ENCODE data around the gene B4GALT2.

The B4GALT2 gene

GRCh38 chr1:43956234-43956633 lies 22.8 kb upstream of the B4GALT2 start:
- Histone ChIP-seq H3K4me1 (ENCODE audit: control insufficient read depth, insufficient read depth, low read depth, low read length) (peaks cover 1% of the 10 kb centered on the region), H3K27ac (ENCODE audit: low read length, poor library complexity, severe bottlenecking) (no peak overlapping the region), H3K14ac (ENCODE audit: low read length in 2 of 2) (no peak overlapping the region), H2AFZ (ENCODE audit: low read depth, low read length) (no peak overlapping the region), H4K8ac (ENCODE audit: low read length) (no peak overlapping the region), H2BK5ac (ENCODE audit: low read depth, low read length, poor library complexity, severe bottlenecking) (no peak overlapping the region), H3K9ac (ENCODE audit: low read length) (no peak overlapping the region), H2BK12ac (ENCODE audit: low read length in 2 of 2) (no peak overlapping the region), H3K9me3 (ENCODE audit: control insufficient read depth, low read length) (no peaks in the 10 kb centered on the region), H2BK15ac (ENCODE audit: low read depth, poor library complexity, severe bottlenecking) (no peak overlapping the region), H4K91ac (ENCODE audit: low read length) (no peak overlapping the region), H3K18ac (ENCODE audit: low read depth in 1 of 2, low read length in 2 of 2) (no peak overlapping the region), H3K23ac (ENCODE audit: low read length in 2 of 2) (no peak overlapping the region), H3K36me3 (ENCODE audit: control insufficient read depth in 1 of 2, insufficient read depth in 2 of 2, low read depth in 1 of 2, low read length in 2 of 2) (peaks cover 51 to 56% of the 10 kb centered on the region in 2 experiments), H3K79me1 (replicated peaks; ENCODE audit: low read length, poor library complexity, severe bottlenecking) (peaks cover 21% of the 10 kb centered on the region), H3K4me2 (ENCODE audit: low read length, poor library complexity, severe bottlenecking) (no peak overlapping the region), H2AK5ac (ENCODE audit: low read length, severe bottlenecking) (no peak overlapping the region), H3K27me3 (ENCODE audit: control insufficient read depth in 1 of 2, insufficient read depth in 1 of 2, low read length in 2 of 2) (no peaks in the 10 kb centered on the region), H2BK120ac (ENCODE audit: low read depth, low read length) (no peak overlapping the region), H3K4ac (ENCODE audit: low read depth in 1 of 2, low read length in 2 of 2) (no peak overlapping the region), H3K4me3 (ENCODE audit: insufficient read depth in 1 of 2, low read depth in 1 of 2, low read length in 2 of 2) (no peak overlapping the region)
- no peak for DNase-seq
- over 99% methylated on average over 7 of the region's 8 CpGs for WGBS

DNA sequence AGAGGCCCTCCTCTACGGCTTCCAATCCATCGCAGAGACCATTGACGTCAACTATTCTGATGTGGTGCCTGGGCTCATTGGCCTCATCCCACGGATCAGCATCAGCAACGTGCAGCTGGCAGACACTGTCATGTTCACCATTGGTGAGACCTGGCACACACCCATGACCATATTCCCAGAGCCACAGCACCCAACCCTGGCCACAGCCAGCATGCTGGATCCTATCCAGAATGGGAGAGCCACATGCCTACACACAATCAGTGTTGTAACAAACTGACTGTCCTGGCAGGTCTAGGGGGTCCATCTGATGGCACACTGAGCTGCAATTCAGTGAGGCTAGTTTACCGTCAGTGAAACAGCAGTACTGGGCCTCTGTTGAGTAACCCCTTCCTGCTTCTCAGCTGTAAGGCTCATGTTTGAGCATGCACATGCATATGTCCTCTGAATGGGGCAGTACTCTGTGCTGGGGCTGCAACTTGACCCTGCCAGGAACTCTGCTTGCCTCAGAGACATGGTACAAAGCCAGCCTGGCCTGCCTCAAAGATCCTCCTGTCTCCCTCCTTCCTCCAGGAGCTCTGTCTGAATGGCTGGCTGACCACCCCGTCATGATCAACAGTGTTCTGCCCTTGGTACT lies 21.5 kb upstream of the B4GALT2 start:
- Histone ChIP-seq H2AFZ (ENCODE audit: low read depth, low read length) (no peak overlapping the region), H3K4me3 (ENCODE audit: insufficient read depth in 1 of 2, low read depth in 1 of 2, low read length in 2 of 2) (no peak overlapping the region), H2BK12ac (ENCODE audit: low read length in 2 of 2) (no peak overlapping the region), H2BK15ac (ENCODE audit: low read depth, poor library complexity, severe bottlenecking) (no peak overlapping the region), H3K4me1 (ENCODE audit: control insufficient read depth, insufficient read depth, low read depth, low read length) (peaks cover 1% of the 10 kb centered on the region), H3K36me3 (ENCODE audit: control insufficient read depth in 1 of 2, insufficient read depth in 2 of 2, low read depth in 1 of 2, low read length in 2 of 2) (peaks cover 61 to 69% of the 10 kb centered on the region in 2 experiments), H3K9ac (ENCODE audit: low read length) (no peak overlapping the region), H3K9me3 (ENCODE audit: control insufficient read depth, low read length) (no peaks in the 10 kb centered on the region), H3K27ac (ENCODE audit: low read length, poor library complexity, severe bottlenecking) (no peak overlapping the region), H4K91ac (ENCODE audit: low read length) (no peak overlapping the region), H2BK5ac (ENCODE audit: low read depth, low read length, poor library complexity, severe bottlenecking) (no peak overlapping the region), H4K8ac (ENCODE audit: low read length) (no peak overlapping the region), H3K14ac (ENCODE audit: low read length in 2 of 2) (no peak overlapping the region), H3K23ac (ENCODE audit: low read length in 2 of 2) (no peak overlapping the region), H2BK120ac (ENCODE audit: low read depth, low read length) (no peak overlapping the region), H2AK5ac (ENCODE audit: low read length, severe bottlenecking) (no peak overlapping the region), H3K27me3 (ENCODE audit: control insufficient read depth in 1 of 2, insufficient read depth in 1 of 2, low read length in 2 of 2) (no peaks in the 10 kb centered on the region), H3K79me1 (replicated peaks; ENCODE audit: low read length, poor library complexity, severe bottlenecking) (peaks cover 21% of the 10 kb centered on the region), H3K4me2 (ENCODE audit: low read length, poor library complexity, severe bottlenecking) (no peak overlapping the region), H3K4ac (ENCODE audit: low read depth in 1 of 2, low read length in 2 of 2) (no peak overlapping the region), H3K18ac (ENCODE audit: low read depth in 1 of 2, low read length in 2 of 2) (no peak overlapping the region)
- no peak for DNase-seq
- 98% methylated on average over 7 of the region's 7 CpGs for WGBS

GRCh38 chr1:43958351-43959255 lies 20.4 kb upstream of the B4GALT2 start:
- H2BK15ac ChIP-seq (ENCODE audit: low read depth, poor library complexity, severe bottlenecking): no peak overlapping the region
- no peak overlapping the region for H4K8ac ChIP-seq (ENCODE audit: low read length)
- H3K9ac ChIP-seq (ENCODE audit: low read length): no peak overlapping the region
- no peak overlapping the region for H2AFZ ChIP-seq (ENCODE audit: low read depth, low read length)
- no peak overlapping the region for H3K4me3 ChIP-seq (ENCODE audit: insufficient read depth in 1 of 2, low read depth in 1 of 2, low read length in 2 of 2)
- no peak overlapping the region for H3K27ac ChIP-seq (ENCODE audit: low read length, poor library complexity, severe bottlenecking)
- no peaks in the 10 kb centered on the region for H3K27me3 ChIP-seq (ENCODE audit: control insufficient read depth in 1 of 2, insufficient read depth in 1 of 2, low read length in 2 of 2)
- no peaks in the 10 kb centered on the region for H3K9me3 ChIP-seq (ENCODE audit: control insufficient read depth, low read length)
- H3K36me3 ChIP-seq (ENCODE audit: control insufficient read depth in 1 of 2, insufficient read depth in 2 of 2, low read depth in 1 of 2, low read length in 2 of 2): peaks cover 61 to 80% of the 10 kb centered on the region in 2 experiments
- no peak overlapping the region for H3K14ac ChIP-seq (ENCODE audit: low read length in 2 of 2)
- H3K4ac ChIP-seq (ENCODE audit: low read depth in 1 of 2, low read length in 2 of 2): no peak overlapping the region
- no peak overlapping the region for H2BK12ac ChIP-seq (ENCODE audit: low read length in 2 of 2)
- no peak overlapping the region for H3K23ac ChIP-seq (ENCODE audit: low read length in 2 of 2)
- WGBS: 92% methylated on average over 8 of the region's 9 CpGs
- peaks cover 14% of the 10 kb centered on the region for H3K79me1 ChIP-seq (replicated peaks; ENCODE audit: low read length, poor library complexity, severe bottlenecking)
- H3K4me1 ChIP-seq (ENCODE audit: control insufficient read depth, insufficient read depth, low read depth, low read length): no peaks in the 10 kb centered on the region
- H2AK5ac ChIP-seq (ENCODE audit: low read length, severe bottlenecking): no peak overlapping the region
- H3K4me2 ChIP-seq (ENCODE audit: low read length, poor library complexity, severe bottlenecking): no peak overlapping the region
- no peak for DNase-seq
- no peak overlapping the region for H2BK5ac ChIP-seq (ENCODE audit: low read depth, low read length, poor library complexity, severe bottlenecking)
- H2BK120ac ChIP-seq (ENCODE audit: low read depth, low read length): no peak overlapping the region
- no peak overlapping the region for H3K18ac ChIP-seq (ENCODE audit: low read depth in 1 of 2, low read length in 2 of 2)
- H4K91ac ChIP-seq (ENCODE audit: low read length): no peak overlapping the region

GRCh38 chr1:43960798-43961197 lies 18.2 kb upstream of the B4GALT2 start:
- no peak overlapping the region for H2AFZ ChIP-seq (ENCODE audit: low read depth, low read length)
- no peak overlapping the region for H3K14ac ChIP-seq (ENCODE audit: low read length in 2 of 2)
- no peak overlapping the region for H4K91ac ChIP-seq (ENCODE audit: low read length)
- 93% methylated on average over 8 of the region's 8 CpGs for WGBS
- H3K4me3 ChIP-seq (ENCODE audit: insufficient read depth in 1 of 2, low read depth in 1 of 2, low read length in 2 of 2): peak overlapping the region in 1 of 2 experiments; percentile 20
- H3K9me3 ChIP-seq (ENCODE audit: control insufficient read depth, low read length): no peaks in the 10 kb centered on the region
- no peak overlapping the region for H3K4ac ChIP-seq (ENCODE audit: low read depth in 1 of 2, low read length in 2 of 2)
- DNase-seq: no peak
- no peak overlapping the region for H2AK5ac ChIP-seq (ENCODE audit: low read length, severe bottlenecking)
- no peak overlapping the region for H2BK12ac ChIP-seq (ENCODE audit: low read length in 2 of 2)
- H2BK15ac ChIP-seq (ENCODE audit: low read depth, poor library complexity, severe bottlenecking): no peak overlapping the region
- no peak overlapping the region for H3K18ac ChIP-seq (ENCODE audit: low read depth in 1 of 2, low read length in 2 of 2)
- no peak overlapping the region for H2BK5ac ChIP-seq (ENCODE audit: low read depth, low read length, poor library complexity, severe bottlenecking)
- H3K4me2 ChIP-seq (ENCODE audit: low read length, poor library complexity, severe bottlenecking): no peak overlapping the region
- H2BK120ac ChIP-seq (ENCODE audit: low read depth, low read length): no peak overlapping the region
- no peak overlapping the region for H3K27ac ChIP-seq (ENCODE audit: low read length, poor library complexity, severe bottlenecking)
- H3K23ac ChIP-seq (ENCODE audit: low read length in 2 of 2): no peak overlapping the region
- peaks cover 8% of the 10 kb centered on the region for H3K79me1 ChIP-seq (replicated peaks; ENCODE audit: low read length, poor library complexity, severe bottlenecking)
- no peaks in the 10 kb centered on the region for H3K4me1 ChIP-seq (ENCODE audit: control insufficient read depth, insufficient read depth, low read depth, low read length)
- H3K9ac ChIP-seq (ENCODE audit: low read length): no peak overlapping the region
- H3K27me3 ChIP-seq (ENCODE audit: control insufficient read depth in 1 of 2, insufficient read depth in 1 of 2, low read length in 2 of 2): no peaks in the 10 kb centered on the region
- peaks cover 71 to 96% of the 10 kb centered on the region in 2 experiments for H3K36me3 ChIP-seq (ENCODE audit: control insufficient read depth in 1 of 2, insufficient read depth in 2 of 2, low read depth in 1 of 2, low read length in 2 of 2)
- H4K8ac ChIP-seq (ENCODE audit: low read length): no peak overlapping the region

Measured in mesenchymal stem cell (in vitro differentiated cells and primary cell).